ENCODE results near the gene RALGAPA2. TPM values are rescaled to one million over a fixed set of nuclear protein-coding genes. Genes with fewer than 3 reads are reported as not detected.

Gene RALGAPA2
- total RNA-seq, 4 donors from 2014 or later, result 35.1 to 109 (median 59.6) TPM

GRCh38 chr20:20517296-20517695 lies 195.1 kb downstream of the RALGAPA2 start:
- ATAC-seq (ENCODE audit: low FRiP score), result no peak
- TF ChIP-seq CTCF (IDR thresholded peaks at IDR 0.05), result no peak
- DNase-seq (ENCODE audit: low spot score), result no peak

DNA sequence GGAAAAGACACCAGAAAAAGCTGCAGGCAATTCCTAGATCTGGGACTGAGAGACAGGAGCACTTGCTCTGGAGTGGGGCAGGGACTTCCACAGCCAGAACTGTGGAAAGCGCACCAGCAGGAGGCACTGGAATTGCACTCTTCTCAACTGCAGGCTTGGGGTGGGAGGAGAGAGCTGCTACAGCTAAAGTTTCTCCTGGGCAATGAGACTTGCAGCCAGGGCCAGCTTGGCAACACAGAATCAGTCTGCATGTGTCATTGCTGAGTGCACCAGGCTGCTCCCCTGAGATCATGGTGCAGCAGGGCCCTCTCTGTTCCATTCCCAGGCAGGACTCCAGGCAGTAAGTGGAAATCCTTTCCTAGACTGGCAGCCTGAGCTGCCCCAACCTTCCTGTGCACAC lies 198.7 kb downstream of the RALGAPA2 start:
- DNase-seq (ENCODE audit: low spot score) (no peak), ATAC-seq (ENCODE audit: low FRiP score) (no peak)
- no peak for TF ChIP-seq CTCF (IDR thresholded peaks at IDR 0.05)

DNA sequence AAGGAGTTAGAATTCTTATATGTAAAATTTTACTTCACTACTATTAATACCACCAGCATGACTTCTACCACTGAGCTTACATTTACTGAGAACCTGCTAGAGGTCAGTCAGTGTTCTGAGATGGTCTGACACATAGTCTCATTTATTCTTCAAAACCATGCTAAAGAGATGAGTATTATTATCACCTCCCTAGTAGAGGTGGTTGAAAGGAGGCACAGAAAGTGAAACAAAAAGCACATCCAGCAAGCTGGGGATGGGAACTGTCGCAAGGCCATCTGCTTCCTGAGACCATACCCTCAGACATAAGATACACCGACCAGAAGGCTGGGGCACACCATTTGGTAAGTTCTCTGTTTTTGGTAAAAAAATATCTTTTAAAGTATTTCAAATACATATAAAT lies 206.9 kb downstream of the RALGAPA2 start:
- TF ChIP-seq CTCF (IDR thresholded peaks at IDR 0.05), result no peak
- ATAC-seq (ENCODE audit: low FRiP score) (no peak), DNase-seq (ENCODE audit: low spot score) (no peak)

- no peak for TF ChIP-seq CTCF (IDR thresholded peaks at IDR 0.05)
- no peak for ATAC-seq (ENCODE audit: low FRiP score)
These were observed 208.5 kb downstream of the RALGAPA2 start for GRCh38 chr20:20503777-20504530.

GRCh38 chr20:20501128-20501527 lies 211.3 kb downstream of the RALGAPA2 start:
- DNase-seq (ENCODE audit: low spot score), result no peak
- TF ChIP-seq CTCF (IDR thresholded peaks at IDR 0.05), result no peak
- ATAC-seq (ENCODE audit: low FRiP score), result no peak

More at GRCh38 chr20:20503777-20504530, 208.5 kb downstream of the RALGAPA2 start:
- no peak for DNase-seq (ENCODE audit: low spot score)

GRCh38 chr20:20500312-20500711 lies 212.1 kb downstream of the RALGAPA2 start:
- no peak for ATAC-seq (ENCODE audit: low FRiP score)
- DNase-seq (ENCODE audit: low spot score), result no peak
- TF ChIP-seq CTCF (IDR thresholded peaks at IDR 0.05), result no peak

GRCh38 chr20:20499439-20499838 lies 213.0 kb downstream of the RALGAPA2 start:
- DNase-seq (ENCODE audit: low spot score) (no peak), ATAC-seq (ENCODE audit: low FRiP score) (no peak)
- TF ChIP-seq CTCF (IDR thresholded peaks at IDR 0.05), result no peak
